GM23338 (cell line): ENCODE data around the gene ZIC5.

ENCODE experiments used
- CREB1 ChIP-seq: fragments of 250-450 bp; sonication (Bioruptor Pico); IDR thresholded peaks from 2 replicates; pipeline ENCODE4 v1.5.0; 2020; ENCODE audit warnings: low read depth, mild to moderate bottlenecking, moderate library complexity
- CTCF ChIP-seq, 2 experiments: fragments of 200-600 bp in 1 of 2; sonication (generic) in 1 of 2; conservative IDR thresholded peaks; 2 replicates each; pipeline versions ENCODE4 v1.5.1 to v1.6.1; 2016 to 2017; ENCODE audit warnings: antibody characterized with exemption in 2 of 2, low read depth in 2 of 2, mild to moderate bottlenecking in 2 of 2, moderate library complexity in 1 of 2
- EZH2 ChIP-seq: fragments of 200-600 bp; sonication (generic); IDR thresholded peaks from one replicate; pipeline ENCODE4 v1.8.0; 2017; ENCODE audit warnings: antibody characterized with exemption, mild to moderate bottlenecking, low read depth; ENCODE audit not compliant: unreplicated experiment
- EZH2phosphoT487 ChIP-seq: fragments of 200-600 bp; sonication (generic); IDR thresholded peaks from one replicate; pipeline ENCODE4 v1.8.1; 2018; ENCODE audit warnings: antibody characterized with exemption; ENCODE audit not compliant: unreplicated experiment
- JUNB ChIP-seq: IDR thresholded peaks from one replicate; pipeline ENCODE4 v1.6.1; 2016; ENCODE audit warnings: antibody characterized with exemption; ENCODE audit not compliant: unreplicated experiment
- POLR2AphosphoS5 ChIP-seq: IDR thresholded peaks from 2 replicates; pipeline ENCODE4 v1.6.1; 2016; ENCODE audit warnings: antibody characterized with exemption, low read depth
- ZNF114 ChIP-seq: fragments of 250-450 bp; sonication (Bioruptor Pico); IDR thresholded peaks from 2 replicates; pipeline ENCODE4 v1.5.0; 2020; ENCODE audit warnings: mild to moderate bottlenecking, moderate library complexity
- ZNF462 ChIP-seq: fragments of 250-450 bp; sonication (Bioruptor Pico); IDR thresholded peaks from 2 replicates; pipeline ENCODE4 v1.5.0; 2020; ENCODE audit warnings: mild to moderate bottlenecking, moderate library complexity

DNA sequence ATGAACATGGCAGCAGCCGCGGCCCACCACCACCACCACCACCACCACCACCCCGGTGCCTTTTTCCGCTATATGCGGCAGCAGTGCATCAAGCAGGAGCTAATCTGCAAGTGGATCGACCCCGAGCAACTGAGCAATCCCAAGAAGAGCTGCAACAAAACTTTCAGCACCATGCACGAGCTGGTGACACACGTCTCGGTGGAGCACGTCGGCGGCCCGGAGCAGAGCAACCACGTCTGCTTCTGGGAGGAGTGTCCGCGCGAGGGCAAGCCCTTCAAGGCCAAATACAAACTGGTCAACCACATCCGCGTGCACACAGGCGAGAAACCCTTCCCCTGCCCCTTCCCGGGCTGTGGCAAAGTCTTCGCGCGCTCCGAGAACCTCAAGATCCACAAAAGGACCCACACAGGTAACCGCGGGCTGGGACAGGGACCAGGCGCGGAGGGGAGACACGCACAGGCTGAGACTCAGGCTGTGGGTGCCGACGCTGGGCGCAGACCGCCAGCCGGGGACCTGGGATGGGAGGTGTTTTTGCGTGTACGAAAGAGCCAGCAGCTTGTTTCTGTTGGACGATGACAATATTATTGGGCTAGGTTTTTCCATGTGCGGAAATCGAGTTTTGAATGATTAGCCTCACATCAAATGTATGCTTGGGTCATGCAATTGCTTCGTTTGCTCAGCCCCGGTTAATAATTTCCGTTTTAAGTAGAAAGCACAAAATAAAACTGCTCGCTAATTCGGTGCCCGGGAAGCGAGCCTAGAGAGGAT lies 11.3 kb upstream of the ZIC5 start:
- TF ChIP-seq EZH2phosphoT487 (no peak), CTCF (conservative IDR thresholded peaks at IDR 0.05; ENCODE audit: low read depth in 2 of 2) (no peak), CREB1 (CRISPR knock-in tag) (no peak), EZH2 (no peak), ZNF114 (CRISPR knock-in tag) (no peak), ZNF462 (CRISPR knock-in tag) (no peak), POLR2AphosphoS5 (no peak; the same call in 1 of the 2 replicates), JUNB (no peak)
